HG03039 (cell line): ENCODE data around the gene ROR2.

Experiments used
- ATAC-seq: cut with Tn5 transposase; IDR thresholded peaks from one replicate; pipeline ENCODE4 v1.9.1; 2021; ENCODE audit warnings: mild to moderate bottlenecking, moderate library complexity; ENCODE audit not compliant: unreplicated experiment

ROR2 gene

DNA sequence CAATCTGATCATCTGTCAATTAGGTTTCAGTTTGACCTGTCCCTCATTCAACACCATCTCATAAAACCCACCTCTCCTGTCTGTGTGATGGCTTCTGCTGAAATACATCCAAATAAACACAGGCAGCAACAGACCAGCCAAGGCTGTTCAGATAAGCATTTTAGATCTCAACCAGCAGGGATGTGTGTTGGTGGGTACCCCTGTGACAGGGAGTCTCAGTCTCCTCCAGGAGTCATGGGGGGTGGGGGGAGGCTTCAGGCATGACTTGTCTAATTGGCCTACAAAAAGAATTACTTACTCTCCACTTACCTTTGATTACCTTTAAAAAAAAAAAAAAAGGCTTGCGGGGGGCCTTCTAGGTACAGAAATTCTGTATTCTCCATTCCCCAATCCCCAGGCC lies 65.9 kb downstream of the ROR2 start:
- ATAC-seq, result no peak

- ATAC-seq, result no peak
These were observed 66.5 kb downstream of the ROR2 start for GRCh38 chr9:91883503-91883902.

- no peak for ATAC-seq
These were observed 67.4 kb downstream of the ROR2 start for GRCh38 chr9:91882627-91883026.

- no peak for ATAC-seq
These were observed 69.6 kb downstream of the ROR2 start for GRCh38 chr9:91880378-91880972.

GRCh38 chr9:91879231-91879630 lies 70.8 kb downstream of the ROR2 start:
- ATAC-seq, result no peak

- ATAC-seq, result no peak
These were observed 76.4 kb downstream of the ROR2 start for GRCh38 chr9:91873637-91874051.

- ATAC-seq, result no peak
These were observed 81.2 kb downstream of the ROR2 start for GRCh38 chr9:91868732-91869391.

GRCh38 chr9:91867740-91868139 lies 82.3 kb downstream of the ROR2 start:
- ATAC-seq, result no peak

DNA sequence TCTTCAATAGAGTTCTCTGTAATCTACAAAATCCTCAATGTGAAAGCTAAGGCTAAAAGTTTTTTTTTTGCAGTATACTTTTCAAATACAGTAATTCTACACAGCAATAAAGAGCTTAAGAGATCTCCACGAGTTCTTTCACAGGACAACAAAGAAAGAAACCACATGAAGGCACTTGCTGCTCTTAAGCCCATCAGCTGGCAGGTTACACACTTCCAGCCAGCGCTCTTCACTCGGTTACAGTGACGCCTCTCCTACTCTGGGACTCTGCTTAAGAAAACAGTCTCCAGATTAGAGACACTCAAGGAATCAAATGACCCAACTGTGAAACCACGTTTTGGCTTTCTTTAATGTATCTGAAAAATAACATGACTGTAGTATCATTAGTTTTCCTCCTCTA lies 85.0 kb downstream of the ROR2 start:
- no peak for ATAC-seq

DNA sequence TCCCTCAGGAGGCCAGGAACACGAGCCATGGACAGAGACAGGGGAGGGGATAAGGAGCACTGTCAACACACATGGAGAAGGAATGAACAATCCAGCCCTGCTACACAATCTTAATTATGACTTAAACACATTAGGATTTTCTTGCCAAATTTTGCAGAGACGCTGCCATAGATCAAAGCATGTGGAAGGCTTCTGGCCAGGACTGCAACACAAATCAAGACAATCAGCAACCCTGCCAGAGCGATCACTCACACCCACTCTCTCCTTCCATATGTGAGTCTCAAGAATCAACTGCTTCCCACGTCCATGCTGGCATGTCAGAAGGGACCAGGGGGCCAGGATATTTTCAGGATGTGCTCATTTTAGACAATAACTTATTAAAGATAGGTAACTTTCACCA lies 85.6 kb downstream of the ROR2 start:
- ATAC-seq, result no peak

DNA sequence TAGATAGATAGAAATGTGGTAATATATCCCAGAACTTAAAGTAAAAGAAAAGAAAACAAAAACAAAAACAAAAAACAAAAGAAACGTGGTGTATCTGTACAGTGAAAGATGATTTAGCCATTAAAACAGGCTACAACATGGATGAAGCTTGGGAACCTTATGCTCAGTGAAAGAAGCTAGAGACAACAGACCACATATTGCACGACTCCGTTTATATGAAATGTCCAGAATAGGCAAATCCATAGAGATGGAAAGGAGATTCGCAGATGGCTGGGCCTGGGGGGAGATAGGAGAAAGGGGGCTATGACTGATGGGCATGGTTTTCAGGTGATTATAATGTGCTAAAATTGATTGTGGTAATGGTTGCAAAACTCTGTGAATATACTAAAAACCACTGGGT lies 86.6 kb downstream of the ROR2 start:
- no peak for ATAC-seq

DNA sequence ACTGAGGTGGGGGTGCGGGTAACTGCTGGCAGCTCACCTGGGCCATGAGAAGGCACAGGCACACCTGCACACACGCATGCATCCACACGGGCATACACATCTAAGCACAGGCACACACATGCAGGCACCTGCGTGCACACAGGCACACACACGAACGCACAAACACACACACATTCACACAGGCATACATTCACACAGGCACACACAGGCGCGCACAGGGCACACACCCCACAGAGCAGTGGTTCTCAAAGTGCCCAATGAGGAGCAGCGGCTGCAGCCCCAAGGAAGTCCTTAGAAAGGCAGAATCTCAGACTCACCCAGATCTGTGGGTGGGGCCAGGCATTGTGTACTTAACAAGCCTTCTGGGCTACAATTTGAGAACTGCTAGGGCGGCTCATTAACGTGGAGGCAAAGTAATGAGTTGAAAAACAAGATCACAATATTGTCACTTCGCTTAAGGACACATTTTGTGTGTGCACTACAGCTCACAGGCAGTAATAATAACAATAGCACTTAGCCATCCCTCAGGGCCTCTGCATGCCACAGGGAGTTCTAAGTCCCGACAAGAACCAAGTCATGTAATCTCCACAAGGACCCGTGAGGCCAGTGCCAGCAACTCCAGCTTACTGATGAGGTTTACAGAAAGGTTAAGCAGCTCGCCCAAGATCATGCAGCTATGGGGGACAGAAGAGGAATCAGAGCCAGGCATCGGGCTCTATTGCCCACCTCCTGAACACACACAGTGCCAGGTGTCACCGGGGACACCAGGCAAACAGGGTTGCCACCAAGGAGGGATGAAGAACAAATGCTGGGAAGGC lies 91.6 kb downstream of the ROR2 start:
- no peak for ATAC-seq

DNA sequence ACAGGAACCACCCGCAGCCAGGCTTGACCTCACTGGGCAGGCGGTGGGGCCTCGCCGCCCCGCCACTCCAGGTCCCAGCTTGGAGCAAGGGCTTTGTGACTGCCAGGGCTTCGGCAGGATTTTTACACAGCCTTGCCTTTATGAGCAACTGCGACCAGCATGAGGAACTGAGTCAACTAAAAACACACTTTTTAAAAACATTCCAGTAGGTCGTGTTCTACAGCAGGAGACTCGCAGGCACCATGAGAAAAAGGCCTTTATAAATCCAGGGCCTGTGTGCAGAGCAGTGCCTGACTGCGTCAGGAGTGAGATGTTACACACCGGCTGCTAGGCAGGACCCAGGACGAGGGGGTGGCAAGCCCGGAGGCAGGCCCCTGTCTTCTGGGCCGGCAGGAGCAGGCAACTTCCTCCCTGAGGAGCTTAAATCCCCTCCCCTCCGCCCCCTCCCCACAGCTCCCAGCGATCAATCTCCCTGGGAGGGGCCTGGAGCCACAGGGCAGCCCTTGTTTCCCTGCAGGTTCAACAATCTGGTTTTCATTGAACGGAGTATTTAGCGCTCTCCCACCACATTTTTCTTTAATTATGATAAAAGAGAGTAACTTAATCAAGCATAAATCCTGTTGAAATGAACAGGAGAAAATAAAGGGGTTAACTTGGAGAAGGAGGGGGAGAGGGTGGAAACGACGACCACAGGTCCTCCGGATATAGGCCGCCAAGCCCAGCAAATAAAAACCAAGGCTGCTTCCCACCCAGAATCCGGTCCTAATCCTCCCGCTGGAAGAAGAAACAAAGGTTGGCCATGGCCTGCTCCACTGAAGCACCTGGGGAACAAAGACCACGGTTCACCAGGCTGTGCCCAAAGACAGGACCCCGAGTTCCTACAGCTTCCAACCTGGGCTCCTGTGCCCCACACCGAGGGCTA lies 92.5 kb downstream of the ROR2 start:
- no peak for ATAC-seq

GRCh38 chr9:91856419-91856818 lies 93.6 kb downstream of the ROR2 start:
- no peak for ATAC-seq

DNA sequence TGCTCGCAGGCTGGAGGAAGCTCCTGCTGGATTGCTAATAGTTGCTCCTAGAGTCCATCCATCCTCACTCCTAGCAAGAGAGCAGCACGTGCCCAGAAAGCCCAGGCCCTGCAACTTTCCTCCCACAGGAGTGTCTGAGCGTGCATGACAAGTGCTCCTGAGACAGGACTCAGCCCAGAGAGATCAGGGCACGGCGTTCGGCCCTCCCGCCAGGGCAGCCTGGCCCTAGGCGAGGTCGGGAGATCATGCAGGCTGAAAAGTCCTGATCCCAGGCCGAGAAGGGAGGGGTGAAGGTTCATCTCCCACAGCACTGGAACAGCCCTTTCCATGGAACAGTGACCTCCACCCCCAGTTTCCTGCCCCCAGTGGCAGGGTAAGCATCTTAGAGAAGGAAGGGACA lies 94.8 kb downstream of the ROR2 start:
- ATAC-seq, result no peak

DNA sequence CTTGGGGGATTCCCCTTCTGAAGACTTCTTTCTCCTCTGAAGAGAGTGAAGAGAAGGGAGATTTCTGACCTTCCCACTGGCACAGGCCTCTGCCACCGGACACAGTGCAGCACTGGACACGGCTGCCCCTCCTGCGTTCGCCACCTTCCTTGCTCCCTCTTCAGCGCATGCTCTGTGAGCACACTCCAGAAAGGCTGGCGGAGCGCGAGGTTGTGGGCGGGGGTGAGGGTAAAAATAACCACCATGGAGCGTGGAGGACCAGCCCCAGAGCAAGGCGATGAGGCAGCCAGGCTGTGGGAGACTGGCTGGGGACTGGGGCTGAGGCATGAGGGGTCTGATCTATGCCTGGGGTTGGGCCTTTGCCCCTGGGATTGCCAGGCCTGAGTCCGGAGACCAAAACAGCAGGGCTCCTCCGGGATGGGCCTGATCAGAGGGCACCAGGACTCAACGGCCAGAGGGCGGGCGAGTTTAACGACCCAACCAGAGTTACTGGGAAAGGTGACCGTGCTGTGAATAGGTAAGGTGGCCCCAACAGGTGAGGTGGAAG lies 97.2 kb downstream of the ROR2 start:
- ATAC-seq, result no peak

- no peak for ATAC-seq
These were observed 100.3 kb downstream of the ROR2 start for GRCh38 chr9:91849694-91850093.

GRCh38 chr9:91848146-91848545 lies 101.9 kb downstream of the ROR2 start:
- no peak for ATAC-seq

DNA sequence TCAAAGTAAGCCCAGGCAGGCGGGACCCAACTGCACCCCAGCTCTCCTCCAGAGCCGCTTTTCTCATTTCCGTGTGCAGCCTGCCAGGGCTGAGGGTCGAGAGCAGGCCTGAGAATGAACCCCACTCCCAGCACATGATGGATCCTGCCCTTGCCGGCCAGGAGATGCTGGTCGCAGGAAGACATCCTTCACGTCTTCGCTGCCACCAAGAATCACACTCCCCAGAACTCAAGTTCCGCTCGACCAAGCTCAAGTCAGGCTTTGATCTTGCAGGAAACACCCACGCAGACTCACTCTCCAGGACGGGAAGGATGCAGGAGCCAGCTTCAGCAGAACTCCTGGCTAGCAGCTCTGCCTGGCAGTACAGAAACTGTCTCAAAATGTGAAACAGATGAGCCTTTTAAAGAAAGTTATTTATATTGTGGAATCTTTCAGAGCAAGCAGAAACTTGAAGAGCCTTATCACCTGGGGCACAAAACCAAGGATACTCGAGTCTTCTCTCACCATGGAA lies 102.4 kb downstream of the ROR2 start:
- no peak for ATAC-seq

DNA sequence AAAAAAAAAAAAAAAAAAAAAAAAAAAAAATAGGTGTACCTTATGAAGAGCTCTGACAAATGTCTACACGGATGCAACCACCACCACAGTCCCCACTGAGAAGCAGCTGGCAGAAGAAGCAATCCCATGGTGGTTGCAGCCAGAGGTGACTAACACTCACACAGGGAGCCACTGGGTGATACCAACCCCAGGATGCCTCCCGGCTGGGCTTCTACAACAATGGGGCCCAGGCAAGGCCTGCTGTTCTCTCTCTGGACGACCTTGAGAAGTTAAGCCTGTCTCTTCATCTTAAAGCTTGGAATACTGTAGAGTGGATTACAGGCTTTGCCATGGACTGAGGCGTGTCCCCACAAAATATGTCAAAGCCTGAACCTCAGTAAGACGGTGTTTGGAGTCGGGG lies 104.1 kb downstream of the ROR2 start:
- ATAC-seq, result no peak
